Ishikawa (cell line): ENCODE measurements around the gene PKNOX2.

Experiments
- CEBPB ChIP-seq: IDR thresholded peaks from 2 replicates; pipeline ENCODE4 v1.6.1; 2012
- CREB1 ChIP-seq: IDR thresholded peaks from 2 replicates; pipeline ENCODE4 v1.6.1; 2012; ENCODE audit warnings: low read depth
- EGR1 ChIP-seq: IDR thresholded peaks from 2 replicates; pipeline ENCODE4 v1.6.1; 2012
- EP300 ChIP-seq: IDR thresholded peaks from 2 replicates; pipeline ENCODE4 v1.6.1; 2012; ENCODE audit warnings: borderline replicate concordance
- FOXM1 ChIP-seq: IDR thresholded peaks from 2 replicates; pipeline ENCODE4 v1.6.1; 2012; ENCODE audit warnings: low read depth, borderline replicate concordance
- NFIC ChIP-seq: IDR thresholded peaks from 2 replicates; pipeline ENCODE4 v1.6.1; 2012
- RAD21 ChIP-seq: IDR thresholded peaks from 2 replicates; pipeline ENCODE4 v1.6.1; 2012; ENCODE audit warnings: low read depth
- TAF1 ChIP-seq: IDR thresholded peaks from 2 replicates; pipeline ENCODE4 v1.6.1; 2012; ENCODE audit warnings: low read depth, mild to moderate bottlenecking
- TCF12 ChIP-seq: IDR thresholded peaks from 2 replicates; pipeline ENCODE4 v1.6.1; 2012; ENCODE audit warnings: low read depth
- TEAD4 ChIP-seq: IDR thresholded peaks from 2 replicates; pipeline ENCODE4 v1.6.1; 2012
- YY1 ChIP-seq: IDR thresholded peaks from 2 replicates; pipeline ENCODE4 v1.6.1; 2012; ENCODE audit warnings: low read depth
- ZBTB7A ChIP-seq: IDR thresholded peaks from 2 replicates; pipeline ENCODE4 v1.6.1; 2012; ENCODE audit warnings: low read depth
- TF ChIP-seq, protein P1 (sequence below): IDR thresholded peaks from 2 replicates; pipeline ENCODE4 v1.6.1; 2012
- TF ChIP-seq, protein P2 (sequence below): IDR thresholded peaks from 2 replicates; pipeline ENCODE4 v1.6.1; 2012; ENCODE audit warnings: low read depth, mild to moderate bottlenecking
- TF ChIP-seq, protein P3 (sequence below): IDR thresholded peaks from 2 replicates; pipeline ENCODE4 v1.6.1; 2012

PKNOX2 gene

DNA sequence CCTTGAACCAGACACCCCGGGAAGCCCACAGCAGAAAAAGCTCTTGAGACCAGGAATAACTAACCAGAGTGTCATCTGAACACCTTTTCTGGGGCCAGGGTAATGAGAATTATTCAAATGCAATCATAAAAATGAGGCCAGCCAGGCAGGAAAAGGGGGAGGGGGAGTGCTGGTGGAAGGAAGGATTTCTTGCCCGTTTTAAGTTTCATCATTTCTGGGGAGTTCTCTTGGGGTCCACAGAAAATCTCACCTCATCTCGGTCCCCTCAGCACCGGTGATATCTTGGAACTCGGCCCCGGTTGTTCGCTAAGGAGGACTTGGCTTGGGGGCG, 495 bp upstream of the PKNOX2 start:
- TF ChIP-seq TCF12 (no peak), EGR1 (no peak), TAF1 (no peak), RAD21 (no peak), CEBPB (no peak), YY1 (no peak), ZBTB7A (no peak), EP300 (no peak), FOXM1 (no peak), NFIC (no peak), TEAD4 (no peak), CREB1 (no peak)
- TF ChIP-seq, protein P1, sequence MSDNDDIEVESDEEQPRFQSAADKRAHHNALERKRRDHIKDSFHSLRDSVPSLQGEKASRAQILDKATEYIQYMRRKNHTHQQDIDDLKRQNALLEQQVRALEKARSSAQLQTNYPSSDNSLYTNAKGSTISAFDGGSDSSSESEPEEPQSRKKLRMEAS, result no peak
- TF ChIP-seq, protein P2, sequence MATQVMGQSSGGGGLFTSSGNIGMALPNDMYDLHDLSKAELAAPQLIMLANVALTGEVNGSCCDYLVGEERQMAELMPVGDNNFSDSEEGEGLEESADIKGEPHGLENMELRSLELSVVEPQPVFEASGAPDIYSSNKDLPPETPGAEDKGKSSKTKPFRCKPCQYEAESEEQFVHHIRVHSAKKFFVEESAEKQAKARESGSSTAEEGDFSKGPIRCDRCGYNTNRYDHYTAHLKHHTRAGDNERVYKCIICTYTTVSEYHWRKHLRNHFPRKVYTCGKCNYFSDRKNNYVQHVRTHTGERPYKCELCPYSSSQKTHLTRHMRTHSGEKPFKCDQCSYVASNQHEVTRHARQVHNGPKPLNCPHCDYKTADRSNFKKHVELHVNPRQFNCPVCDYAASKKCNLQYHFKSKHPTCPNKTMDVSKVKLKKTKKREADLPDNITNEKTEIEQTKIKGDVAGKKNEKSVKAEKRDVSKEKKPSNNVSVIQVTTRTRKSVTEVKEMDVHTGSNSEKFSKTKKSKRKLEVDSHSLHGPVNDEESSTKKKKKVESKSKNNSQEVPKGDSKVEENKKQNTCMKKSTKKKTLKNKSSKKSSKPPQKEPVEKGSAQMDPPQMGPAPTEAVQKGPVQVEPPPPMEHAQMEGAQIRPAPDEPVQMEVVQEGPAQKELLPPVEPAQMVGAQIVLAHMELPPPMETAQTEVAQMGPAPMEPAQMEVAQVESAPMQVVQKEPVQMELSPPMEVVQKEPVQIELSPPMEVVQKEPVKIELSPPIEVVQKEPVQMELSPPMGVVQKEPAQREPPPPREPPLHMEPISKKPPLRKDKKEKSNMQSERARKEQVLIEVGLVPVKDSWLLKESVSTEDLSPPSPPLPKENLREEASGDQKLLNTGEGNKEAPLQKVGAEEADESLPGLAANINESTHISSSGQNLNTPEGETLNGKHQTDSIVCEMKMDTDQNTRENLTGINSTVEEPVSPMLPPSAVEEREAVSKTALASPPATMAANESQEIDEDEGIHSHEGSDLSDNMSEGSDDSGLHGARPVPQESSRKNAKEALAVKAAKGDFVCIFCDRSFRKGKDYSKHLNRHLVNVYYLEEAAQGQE, result no peak
- TF ChIP-seq, protein P3, sequence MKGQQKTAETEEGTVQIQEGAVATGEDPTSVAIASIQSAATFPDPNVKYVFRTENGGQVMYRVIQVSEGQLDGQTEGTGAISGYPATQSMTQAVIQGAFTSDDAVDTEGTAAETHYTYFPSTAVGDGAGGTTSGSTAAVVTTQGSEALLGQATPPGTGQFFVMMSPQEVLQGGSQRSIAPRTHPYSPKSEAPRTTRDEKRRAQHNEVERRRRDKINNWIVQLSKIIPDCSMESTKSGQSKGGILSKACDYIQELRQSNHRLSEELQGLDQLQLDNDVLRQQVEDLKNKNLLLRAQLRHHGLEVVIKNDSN, result no peak

GRCh38 chr11:125165111-125165842, 726 bp downstream of the PKNOX2 start:
- TF ChIP-seq, protein P3, result no peak
- TF ChIP-seq CEBPB, result no peak
- no peak for TF ChIP-seq TCF12
- no peak for TF ChIP-seq ZBTB7A
- TF ChIP-seq EP300, result no peak
- no peak for TF ChIP-seq FOXM1
- no peak for TF ChIP-seq NFIC
- no peak for TF ChIP-seq EGR1
- TF ChIP-seq, protein P2, result no peak
- TF ChIP-seq YY1, result no peak
- TF ChIP-seq, protein P1, result no peak
- no peak for TF ChIP-seq TAF1
- no peak for TF ChIP-seq CREB1

GRCh38 chr11:125165843-125166763, 1.6 kb downstream of the PKNOX2 start:
- TF ChIP-seq, protein P1, result no peak
- TF ChIP-seq EGR1, result no peak
- TF ChIP-seq TAF1, result no peak
- TF ChIP-seq TEAD4, result no peak
- no peak for TF ChIP-seq RAD21
- TF ChIP-seq, protein P2, result no peak
- no peak for TF ChIP-seq EP300
- no peak for TF ChIP-seq YY1
- TF ChIP-seq TCF12, result no peak
- no peak for TF ChIP-seq CREB1
- TF ChIP-seq, protein P3, result no peak
- TF ChIP-seq ZBTB7A, result no peak
- no peak for TF ChIP-seq FOXM1
- no peak for TF ChIP-seq NFIC
- TF ChIP-seq CEBPB, result no peak
